NT2/D1 (cell line): Measurements from ENCODE around the gene COLEC12.

Source experiments
- SUZ12 ChIP-seq: IDR thresholded peaks from 2 replicates; pipeline ENCODE4 v1.6.1; 2011; ENCODE audit not compliant: insufficient read length, insufficient read depth; ENCODE audit errors: extremely low read depth
- YY1 ChIP-seq: IDR thresholded peaks from 2 replicates; pipeline ENCODE4 v1.6.1; 2011; ENCODE audit not compliant: insufficient read length, insufficient read depth
- ZNF274 ChIP-seq: IDR thresholded peaks from 2 replicates; pipeline ENCODE4 v1.6.1; 2011; ENCODE audit warnings: mild to moderate bottlenecking, low read depth, low read length

DNA sequence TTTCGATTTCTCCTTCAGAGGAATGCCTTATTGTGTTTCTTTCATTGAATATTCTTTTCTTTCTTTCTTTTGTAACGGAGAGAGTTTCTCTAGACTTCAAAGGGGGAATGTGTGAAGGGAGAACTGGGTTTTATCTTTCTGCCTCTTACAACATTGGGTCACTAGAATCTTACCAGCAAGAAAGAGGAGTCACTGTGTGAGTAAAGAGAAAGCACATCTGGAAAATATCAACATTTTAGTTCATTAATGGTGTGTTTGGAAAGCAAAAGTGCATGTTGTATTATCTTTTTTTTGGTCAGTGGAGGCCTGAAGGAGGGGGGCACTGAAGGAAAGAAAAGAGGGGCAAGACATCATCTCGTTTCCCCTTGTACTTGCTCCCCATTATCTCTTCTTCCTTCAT lies 146.0 kb downstream of the COLEC12 start:
- TF ChIP-seq YY1 (no peak), ZNF274 (no peak), SUZ12 (no peak)
